ENCODE data around the gene OTULINL. TPM values are rescaled to one million over a fixed set of nuclear protein-coding genes. Genes with fewer than 3 reads are reported as not detected.

Gene OTULINL
- total and polyA plus RNA-seq, 2 of the 8 experiments (the other 6 are each of a cell fraction or from before 2014, with no cell fraction given) = 3.1 to 8.3 TPM

DNA sequence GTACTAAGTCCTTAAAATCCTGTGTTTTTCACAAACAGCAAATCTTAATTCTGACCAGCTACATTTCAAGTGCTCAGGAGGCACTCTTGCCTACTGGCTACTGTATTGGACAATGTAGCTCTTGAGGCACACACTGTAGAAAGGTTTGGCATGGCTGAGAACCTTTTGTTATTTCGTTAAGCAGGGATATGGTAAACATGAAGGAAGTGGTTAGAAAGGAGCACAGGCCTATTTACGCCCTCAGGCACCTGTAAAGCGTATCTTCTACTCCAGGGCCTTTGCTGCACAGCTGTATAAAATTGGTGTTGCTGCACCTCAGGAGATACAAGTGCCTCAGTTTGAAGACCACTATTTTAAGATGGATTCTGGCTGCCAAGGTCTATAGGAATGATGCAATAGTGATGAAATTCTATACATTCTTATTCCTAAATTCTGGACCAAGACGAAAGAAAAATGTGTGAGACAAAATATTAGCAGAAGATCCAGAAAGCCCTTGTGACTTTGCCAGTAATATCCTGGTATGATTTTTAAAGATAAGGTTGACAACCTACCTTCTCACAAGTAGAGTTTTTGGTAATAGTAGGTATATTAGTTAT lies 73.7 kb downstream of the OTULINL start (continued):
- TF ChIP-seq, protein P1, sequence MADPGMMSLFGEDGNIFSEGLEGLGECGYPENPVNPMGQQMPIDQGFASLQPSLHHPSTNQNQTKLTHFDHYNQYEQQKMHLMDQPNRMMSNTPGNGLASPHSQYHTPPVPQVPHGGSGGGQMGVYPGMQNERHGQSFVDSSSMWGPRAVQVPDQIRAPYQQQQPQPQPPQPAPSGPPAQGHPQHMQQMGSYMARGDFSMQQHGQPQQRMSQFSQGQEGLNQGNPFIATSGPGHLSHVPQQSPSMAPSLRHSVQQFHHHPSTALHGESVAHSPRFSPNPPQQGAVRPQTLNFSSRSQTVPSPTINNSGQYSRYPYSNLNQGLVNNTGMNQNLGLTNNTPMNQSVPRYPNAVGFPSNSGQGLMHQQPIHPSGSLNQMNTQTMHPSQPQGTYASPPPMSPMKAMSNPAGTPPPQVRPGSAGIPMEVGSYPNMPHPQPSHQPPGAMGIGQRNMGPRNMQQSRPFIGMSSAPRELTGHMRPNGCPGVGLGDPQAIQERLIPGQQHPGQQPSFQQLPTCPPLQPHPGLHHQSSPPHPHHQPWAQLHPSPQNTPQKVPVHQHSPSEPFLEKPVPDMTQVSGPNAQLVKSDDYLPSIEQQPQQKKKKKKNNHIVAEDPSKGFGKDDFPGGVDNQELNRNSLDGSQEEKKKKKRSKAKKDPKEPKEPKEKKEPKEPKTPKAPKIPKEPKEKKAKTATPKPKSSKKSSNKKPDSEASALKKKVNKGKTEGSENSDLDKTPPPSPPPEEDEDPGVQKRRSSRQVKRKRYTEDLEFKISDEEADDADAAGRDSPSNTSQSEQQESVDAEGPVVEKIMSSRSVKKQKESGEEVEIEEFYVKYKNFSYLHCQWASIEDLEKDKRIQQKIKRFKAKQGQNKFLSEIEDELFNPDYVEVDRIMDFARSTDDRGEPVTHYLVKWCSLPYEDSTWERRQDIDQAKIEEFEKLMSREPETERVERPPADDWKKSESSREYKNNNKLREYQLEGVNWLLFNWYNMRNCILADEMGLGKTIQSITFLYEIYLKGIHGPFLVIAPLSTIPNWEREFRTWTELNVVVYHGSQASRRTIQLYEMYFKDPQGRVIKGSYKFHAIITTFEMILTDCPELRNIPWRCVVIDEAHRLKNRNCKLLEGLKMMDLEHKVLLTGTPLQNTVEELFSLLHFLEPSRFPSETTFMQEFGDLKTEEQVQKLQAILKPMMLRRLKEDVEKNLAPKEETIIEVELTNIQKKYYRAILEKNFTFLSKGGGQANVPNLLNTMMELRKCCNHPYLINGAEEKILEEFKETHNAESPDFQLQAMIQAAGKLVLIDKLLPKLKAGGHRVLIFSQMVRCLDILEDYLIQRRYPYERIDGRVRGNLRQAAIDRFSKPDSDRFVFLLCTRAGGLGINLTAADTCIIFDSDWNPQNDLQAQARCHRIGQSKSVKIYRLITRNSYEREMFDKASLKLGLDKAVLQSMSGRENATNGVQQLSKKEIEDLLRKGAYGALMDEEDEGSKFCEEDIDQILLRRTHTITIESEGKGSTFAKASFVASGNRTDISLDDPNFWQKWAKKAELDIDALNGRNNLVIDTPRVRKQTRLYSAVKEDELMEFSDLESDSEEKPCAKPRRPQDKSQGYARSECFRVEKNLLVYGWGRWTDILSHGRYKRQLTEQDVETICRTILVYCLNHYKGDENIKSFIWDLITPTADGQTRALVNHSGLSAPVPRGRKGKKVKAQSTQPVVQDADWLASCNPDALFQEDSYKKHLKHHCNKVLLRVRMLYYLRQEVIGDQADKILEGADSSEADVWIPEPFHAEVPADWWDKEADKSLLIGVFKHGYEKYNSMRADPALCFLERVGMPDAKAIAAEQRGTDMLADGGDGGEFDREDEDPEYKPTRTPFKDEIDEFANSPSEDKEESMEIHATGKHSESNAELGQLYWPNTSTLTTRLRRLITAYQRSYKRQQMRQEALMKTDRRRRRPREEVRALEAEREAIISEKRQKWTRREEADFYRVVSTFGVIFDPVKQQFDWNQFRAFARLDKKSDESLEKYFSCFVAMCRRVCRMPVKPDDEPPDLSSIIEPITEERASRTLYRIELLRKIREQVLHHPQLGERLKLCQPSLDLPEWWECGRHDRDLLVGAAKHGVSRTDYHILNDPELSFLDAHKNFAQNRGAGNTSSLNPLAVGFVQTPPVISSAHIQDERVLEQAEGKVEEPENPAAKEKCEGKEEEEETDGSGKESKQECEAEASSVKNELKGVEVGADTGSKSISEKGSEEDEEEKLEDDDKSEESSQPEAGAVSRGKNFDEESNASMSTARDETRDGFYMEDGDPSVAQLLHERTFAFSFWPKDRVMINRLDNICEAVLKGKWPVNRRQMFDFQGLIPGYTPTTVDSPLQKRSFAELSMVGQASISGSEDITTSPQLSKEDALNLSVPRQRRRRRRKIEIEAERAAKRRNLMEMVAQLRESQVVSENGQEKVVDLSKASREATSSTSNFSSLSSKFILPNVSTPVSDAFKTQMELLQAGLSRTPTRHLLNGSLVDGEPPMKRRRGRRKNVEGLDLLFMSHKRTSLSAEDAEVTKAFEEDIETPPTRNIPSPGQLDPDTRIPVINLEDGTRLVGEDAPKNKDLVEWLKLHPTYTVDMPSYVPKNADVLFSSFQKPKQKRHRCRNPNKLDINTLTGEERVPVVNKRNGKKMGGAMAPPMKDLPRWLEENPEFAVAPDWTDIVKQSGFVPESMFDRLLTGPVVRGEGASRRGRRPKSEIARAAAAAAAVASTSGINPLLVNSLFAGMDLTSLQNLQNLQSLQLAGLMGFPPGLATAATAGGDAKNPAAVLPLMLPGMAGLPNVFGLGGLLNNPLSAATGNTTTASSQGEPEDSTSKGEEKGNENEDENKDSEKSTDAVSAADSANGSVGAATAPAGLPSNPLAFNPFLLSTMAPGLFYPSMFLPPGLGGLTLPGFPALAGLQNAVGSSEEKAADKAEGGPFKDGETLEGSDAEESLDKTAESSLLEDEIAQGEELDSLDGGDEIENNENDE (IDR thresholded peaks at IDR 0.05; ENCODE audit: insufficient replicate concordance, low read length) = no peak
- TF ChIP-seq ZNF274 (IDR thresholded peaks at IDR 0.05; ENCODE audit: borderline replicate concordance, extremely low read depth, low read length) (no peak), EP300 (IDR thresholded peaks at IDR 0.05; ENCODE audit: borderline replicate concordance in 1 of 2, low read depth in 2 of 2, low read length in 2 of 2) (no peak), USF2 (IDR thresholded peaks at IDR 0.05; ENCODE audit: low read length) (no peak), YY1 (IDR thresholded peaks at IDR 0.05; ENCODE audit: low read depth, low read length) (no peak), SP2 (IDR thresholded peaks at IDR 0.05; ENCODE audit: low read length) (no peak), POLR2AphosphoS5 (IDR thresholded peaks at IDR 0.05; ENCODE audit: low read depth, low read length) (no peak), ATF3 (IDR thresholded peaks at IDR 0.05; ENCODE audit: insufficient read depth, low read depth, low read length) (no peak)

Data from H1 (cell line).